OCI-LY3 (cell line): ENCODE data around the gene MTFR1L.

Experiments
- EZH2phosphoT487 ChIP-seq: fragments of 200-600 bp; shearing (Covaris generic); IDR thresholded peaks from 2 replicates; pipeline ENCODE4 v1.6.1; 2018; ENCODE audit warnings: antibody characterized with exemption, mixed run types, low read depth
- TF ChIP-seq, protein P1 (sequence below): fragments of 200-600, 300-600 bp; sonication (generic); IDR thresholded peaks from 2 replicates; pipeline ENCODE4 v1.5.1; 2014; ENCODE audit warnings: antibody characterized with exemption, low read length, low read depth

GRCh38 chr1:25881266-25881665 is 61.5 kb downstream of the MTFR1L start:
- TF ChIP-seq, protein P1, sequence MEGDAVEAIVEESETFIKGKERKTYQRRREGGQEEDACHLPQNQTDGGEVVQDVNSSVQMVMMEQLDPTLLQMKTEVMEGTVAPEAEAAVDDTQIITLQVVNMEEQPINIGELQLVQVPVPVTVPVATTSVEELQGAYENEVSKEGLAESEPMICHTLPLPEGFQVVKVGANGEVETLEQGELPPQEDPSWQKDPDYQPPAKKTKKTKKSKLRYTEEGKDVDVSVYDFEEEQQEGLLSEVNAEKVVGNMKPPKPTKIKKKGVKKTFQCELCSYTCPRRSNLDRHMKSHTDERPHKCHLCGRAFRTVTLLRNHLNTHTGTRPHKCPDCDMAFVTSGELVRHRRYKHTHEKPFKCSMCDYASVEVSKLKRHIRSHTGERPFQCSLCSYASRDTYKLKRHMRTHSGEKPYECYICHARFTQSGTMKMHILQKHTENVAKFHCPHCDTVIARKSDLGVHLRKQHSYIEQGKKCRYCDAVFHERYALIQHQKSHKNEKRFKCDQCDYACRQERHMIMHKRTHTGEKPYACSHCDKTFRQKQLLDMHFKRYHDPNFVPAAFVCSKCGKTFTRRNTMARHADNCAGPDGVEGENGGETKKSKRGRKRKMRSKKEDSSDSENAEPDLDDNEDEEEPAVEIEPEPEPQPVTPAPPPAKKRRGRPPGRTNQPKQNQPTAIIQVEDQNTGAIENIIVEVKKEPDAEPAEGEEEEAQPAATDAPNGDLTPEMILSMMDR, result no peak
- TF ChIP-seq EZH2phosphoT487, result no peak
